ENCODE data around the gene CPM.

CPM gene

GRCh38 chr12:68932961-68933893, at the start of gene CPM:
Gene CPM (minus strand): TSS chr12:68933171. CDS start chr12:68932837, 334 bp downstream.
- peak; percentile 92 for DNase-seq

DNA sequence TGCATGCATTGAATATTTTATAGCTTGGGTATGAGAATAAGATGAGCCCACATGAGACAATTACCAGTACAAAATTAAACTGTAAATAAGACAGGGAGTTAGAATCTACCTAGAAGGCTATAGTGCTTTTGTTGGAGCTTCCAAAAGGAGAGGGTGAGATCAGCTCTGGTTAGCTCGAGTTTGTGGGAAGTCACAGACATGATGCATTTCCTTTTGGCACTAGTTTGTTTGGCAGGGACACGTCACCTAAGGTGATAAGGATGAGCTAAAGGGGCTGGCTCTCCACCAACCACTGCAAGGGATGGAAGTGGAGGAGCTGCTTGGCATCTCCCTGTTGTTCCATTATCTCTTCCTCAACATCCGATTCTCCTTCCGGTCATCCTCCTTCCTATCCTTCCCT, 48.5 kb upstream of the CPM start:
- no peak for DNase-seq

GRCh38 chr12:68980476-68981212, 47.7 kb upstream of the CPM start:
- no peak for DNase-seq

GRCh38 chr12:68978678-68979077, 45.7 kb upstream of the CPM start:
- DNase-seq = no peak

DNA sequence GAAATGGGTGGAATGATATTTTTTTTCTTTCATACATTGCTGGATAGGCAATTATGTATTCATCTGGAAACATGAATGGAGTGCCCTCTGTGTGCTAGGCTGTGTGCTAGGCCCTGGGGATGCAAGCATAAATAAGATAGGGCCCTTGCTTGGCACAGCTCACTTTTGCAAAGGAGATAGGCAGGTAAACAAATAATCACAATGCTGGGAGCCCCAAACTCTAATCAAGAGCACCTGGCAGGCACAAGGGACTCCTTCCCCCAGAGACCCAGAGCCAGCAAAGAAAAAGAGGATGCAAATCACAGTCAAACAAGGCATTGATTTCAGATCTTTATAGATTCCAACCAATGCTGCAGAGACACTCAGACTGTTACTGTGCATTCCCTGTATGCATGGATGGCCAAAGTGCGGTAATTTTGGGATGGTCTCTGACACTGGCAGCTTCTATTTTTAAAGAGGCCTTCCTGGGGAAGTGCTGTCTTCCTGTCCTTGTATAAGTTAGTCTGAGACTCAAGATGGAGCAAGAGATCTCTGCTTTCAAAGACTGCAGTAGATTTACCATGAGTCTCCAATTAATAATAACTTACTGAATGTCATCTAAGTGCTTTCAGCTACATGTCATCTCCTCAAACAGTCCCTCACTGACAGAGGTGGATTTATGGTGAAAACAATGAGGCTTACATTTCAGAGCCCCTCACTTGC, 45.1 kb upstream of the CPM start:
- DNase-seq = no peak

GRCh38 chr12:68977335-68977734, 44.4 kb upstream of the CPM start:
- no peak for DNase-seq

DNA sequence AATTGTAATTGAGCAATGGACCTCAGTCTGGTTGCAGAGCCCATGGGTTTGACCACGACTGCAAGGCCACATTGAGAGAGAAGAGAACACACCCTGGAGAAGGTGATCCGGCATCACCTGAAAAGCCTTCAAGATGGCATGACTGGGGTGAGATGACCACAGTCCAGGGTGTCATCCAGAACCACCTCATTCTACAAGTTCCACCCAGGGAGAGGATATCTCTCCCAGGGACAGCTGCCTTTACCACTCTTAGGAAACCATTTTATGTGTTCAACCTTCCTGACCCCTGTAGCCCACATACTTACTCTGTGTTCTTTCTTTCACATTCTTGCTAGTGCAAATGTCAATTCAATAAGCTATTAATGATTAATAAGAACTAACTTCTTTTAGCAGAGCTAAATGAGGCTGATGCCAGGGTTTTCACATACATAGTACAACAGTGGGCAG, 43.4 kb upstream of the CPM start:
- no peak for DNase-seq

DNA sequence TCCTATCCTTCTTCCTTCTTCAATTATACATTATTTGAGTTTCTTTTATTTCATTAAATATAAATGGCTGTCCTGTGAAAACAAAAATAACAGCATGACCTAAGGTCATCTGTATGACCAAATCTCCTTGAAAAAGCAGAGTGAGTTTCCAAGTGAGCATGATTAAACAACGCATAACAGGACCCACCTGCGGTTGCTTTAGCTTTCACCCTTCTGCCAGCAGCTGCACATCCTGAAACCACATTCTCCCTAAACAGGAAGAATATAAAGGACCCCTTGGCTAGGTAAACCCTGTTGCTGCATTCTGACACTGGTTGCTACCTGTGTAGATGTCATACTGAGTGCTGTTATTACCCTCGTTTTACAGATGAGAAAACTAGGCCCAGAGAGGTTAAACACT, 42.8 kb upstream of the CPM start:
- no peak for DNase-seq

DNA sequence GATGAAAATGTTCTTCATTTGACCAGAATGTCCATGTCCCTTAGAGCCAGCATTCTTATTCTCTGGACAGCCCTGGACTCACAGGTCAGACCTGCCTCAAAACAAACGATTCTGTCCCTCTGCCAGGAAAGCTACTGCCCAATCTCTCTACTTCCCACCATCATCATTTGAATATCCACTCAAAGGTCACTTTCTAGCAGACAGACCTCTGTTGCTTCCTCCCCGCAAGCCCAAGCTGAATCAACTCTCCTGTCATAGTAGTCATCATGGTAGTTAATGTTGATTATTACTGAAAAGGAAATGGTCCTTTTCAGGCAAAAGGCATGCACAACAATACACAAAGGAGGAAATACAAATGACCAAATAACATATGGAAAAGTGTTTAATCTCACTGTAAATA, 39.6 kb upstream of the CPM start:
- DNase-seq = no peak

GRCh38 chr12:68971404-68971803, 38.4 kb upstream of the CPM start:
- no peak for DNase-seq

DNA sequence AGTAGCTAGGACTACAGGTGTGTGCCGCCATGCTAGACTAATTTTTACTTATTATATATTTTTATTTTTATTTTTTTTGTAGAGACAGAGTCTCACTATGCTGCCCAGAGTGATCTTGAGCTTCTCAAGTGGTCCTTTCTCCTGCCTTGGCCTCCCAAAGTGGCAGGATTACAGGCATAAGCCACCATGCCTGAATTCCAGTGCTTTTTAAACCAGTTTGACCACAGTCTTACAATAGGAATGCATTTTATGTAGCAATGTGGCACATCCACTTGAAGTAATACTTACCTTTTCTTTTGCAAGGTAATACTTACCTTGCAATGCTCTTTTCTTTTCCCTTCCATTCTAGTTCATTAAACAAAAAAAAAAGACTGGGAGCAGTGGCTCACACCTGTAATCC, 38.0 kb upstream of the CPM start:
- no peak for DNase-seq

DNA sequence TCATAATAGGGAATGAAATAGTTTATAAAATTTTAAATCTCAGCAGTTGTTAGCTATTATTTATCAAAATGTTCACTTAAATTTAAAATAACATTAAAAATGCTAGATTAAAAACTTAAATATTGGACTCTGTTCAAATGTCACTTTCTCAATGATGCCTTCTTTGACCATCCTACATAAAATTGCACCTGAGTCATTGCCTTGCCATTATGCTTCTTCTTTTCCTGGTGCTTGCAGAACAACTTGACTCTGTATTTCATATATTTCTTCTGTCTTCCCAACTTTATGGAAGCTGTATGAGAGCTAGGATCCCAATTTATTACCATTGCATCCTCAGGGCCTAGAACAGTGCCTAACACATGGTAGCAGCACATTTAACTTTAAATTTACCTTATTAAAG, 37.3 kb upstream of the CPM start:
- no peak for DNase-seq

DNA sequence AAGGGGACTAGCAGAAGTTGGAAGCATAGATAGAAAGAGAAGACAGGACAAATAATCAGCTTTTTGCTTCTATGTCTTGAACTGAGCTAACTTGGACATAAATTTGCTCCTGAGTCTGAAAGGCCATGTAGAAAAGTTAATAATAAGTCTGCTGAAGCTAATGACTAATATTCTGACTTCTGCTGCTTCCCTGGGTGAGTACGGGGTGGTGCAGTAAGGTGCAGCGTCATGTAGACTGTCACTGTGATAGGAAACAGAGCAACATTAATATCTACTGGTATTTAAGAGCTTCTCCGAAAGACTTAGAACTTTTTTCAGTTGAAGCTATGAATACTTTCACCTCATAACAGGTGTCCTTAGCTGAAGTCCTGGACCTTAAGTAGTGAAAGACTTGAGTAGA, 34.1 kb upstream of the CPM start:
- DNase-seq = no peak

- DNase-seq = no peak
These were observed 31.1 kb upstream of the CPM start for GRCh38 chr12:68963856-68964745.

DNA sequence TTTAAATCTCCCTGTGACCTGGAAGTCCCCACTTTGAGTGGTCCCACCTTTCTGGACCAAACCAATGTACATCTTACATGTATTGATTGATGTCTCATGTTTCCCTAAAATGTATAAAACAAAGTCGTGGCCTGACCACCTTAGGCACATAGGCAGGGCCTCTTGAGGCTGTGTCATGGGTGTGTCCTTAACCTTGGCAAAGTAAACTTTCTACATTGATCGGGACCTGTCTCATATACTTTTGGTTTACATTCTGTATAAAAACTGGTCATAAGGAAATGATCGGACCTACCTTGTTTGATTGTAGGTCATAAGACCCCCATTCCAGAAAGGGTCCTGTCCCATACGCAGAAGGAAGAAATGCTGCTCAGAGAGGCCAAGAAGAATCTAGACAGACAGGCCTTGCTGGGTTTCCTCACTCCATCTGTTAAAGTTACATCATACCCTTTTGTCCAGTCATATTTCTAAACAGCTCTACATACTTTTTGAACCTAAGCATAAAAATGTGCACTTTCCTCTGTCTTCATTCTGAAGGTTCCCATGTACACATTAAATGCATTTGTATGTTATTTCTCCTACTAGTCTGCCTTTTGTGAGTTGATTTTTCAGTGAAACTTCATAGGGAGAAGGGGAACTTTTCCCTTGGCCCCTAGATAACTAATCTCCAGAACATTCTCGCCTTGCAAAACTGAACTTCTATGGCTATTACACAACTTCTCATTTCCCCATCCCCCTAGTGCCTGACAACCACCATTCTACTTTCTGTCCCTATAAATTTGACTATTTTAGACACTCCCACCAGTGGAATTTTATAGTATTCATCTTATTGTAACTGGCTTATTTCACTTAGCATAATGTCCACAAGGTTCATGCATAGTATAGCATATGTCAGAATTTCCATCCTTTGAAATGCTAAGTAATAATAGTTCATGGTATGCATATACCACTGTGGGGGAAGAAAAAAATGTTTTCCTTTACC, 30.2 kb upstream of the CPM start:
- DNase-seq = no peak

DNA sequence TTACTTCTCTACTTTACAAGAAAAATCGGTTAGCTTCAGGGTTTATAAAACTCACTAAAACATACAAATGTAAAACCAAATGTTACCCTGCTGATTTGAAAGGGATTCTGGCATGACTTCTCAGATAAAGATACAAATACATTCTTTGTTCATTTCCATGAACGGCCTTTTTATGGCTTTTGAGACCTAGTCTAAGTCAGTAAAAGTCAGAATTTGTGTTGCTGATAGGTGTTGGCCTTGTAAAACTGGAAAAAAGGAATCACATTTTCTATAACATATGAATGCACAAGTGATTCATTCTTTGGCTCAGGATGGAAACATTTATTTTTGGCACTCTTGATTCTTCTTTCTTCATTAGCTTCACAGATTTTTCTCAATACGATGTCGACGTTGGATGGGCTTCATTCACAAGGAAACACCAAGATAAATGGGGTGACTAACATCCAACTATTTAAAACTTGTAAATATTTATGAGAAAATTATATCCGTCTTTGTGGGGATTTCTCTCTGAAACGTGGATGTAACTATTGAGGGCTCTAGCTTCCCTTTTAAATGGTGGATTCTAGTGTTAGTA, 27.0 kb upstream of the CPM start:
- DNase-seq = no peak

- no peak for DNase-seq
These were observed 26.3 kb upstream of the CPM start for GRCh38 chr12:68959143-68959858.

DNA sequence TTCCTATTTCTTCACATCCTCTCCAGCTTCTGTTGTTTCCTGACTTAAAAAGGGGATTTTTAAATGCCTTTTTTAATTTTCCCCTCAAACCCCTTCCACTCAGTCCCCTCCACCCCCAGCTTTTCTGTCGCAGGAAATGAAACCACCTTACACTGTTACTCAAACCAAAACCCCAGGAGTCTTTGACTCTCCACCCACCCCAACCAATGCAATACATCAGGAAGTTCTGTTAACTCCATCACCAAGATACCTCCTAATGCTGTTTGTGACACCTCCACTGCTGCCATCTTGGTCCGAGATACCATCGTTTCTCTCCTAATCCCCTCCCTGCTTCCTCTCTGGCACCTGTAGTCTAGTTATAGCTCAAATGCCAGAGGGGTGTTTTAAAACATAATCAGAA, 25.4 kb upstream of the CPM start:
- no peak for DNase-seq

DNA sequence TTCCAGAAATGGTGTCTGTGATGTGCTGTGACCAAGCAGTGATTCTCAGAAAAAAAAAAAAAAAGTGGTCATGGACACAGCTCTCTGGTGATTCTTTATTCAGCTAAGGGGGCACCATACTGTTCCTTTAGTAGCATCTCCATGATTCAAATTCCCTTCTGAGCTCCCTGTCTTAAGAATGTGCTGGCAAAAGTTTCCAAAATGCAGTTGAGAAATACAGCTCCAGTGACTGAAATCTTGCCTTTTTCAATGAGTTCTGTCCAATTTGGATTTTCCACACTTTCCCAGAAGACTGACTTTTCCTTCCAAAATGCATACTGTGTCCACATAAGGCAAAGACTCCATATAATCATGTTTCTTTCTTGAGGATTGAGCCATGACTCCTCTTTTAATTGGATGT, 24.3 kb upstream of the CPM start:
- DNase-seq = no peak

DNA sequence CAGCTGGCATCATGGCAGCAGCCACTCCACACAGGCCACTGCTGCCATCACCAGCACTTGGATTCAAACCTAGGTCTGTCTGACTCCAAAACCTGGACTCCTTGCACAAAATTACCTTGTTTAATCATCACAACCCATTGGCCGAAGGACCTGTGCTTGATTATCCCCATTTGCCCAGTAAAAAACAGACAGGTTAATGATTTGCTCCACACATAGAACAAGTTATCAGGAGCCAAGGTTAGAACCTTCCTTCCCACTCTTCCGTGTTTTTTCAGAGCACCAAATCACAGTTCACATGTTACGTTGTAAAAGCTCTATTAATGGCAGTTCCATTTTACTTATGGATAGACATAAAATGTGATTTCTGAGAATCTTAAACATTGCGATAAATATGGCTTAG, 23.5 kb upstream of the CPM start:
- DNase-seq = no peak
